HepG2 (cell line): ENCODE data around the gene GMEB2. TPM values are rescaled to one million over a fixed set of nuclear protein-coding genes. Genes with fewer than 3 reads are reported as not detected.

Source experiments
- ATAC-seq: fragments of 200-7000 bp; cut with Tn5 transposase; 3 replicates; pipeline ENCODE4 v1.9.1; 2020; ENCODE audit warnings: mild to moderate bottlenecking, moderate library complexity
- BruUV-seq: library from RNA; stranded (reverse); fragments of 400-500 nt; replicated peaks from 2 replicates; lab custom pipeline; 2021; lab: Mats Ljungman, UMichigan
- CTCF ChIA-PET: fragments of 300-600 bp; formaldehyde crosslinking; extraction: SDS; loops from one replicate; lab custom pipeline; 2021; ENCODE audit warnings: low total read pairs, inconsistent platforms, low intra/inter-chr PET ratio; lab: Yijun Ruan, JAX
- POLR2A ChIA-PET: fragments of 350-600 bp; sonication (Branson Sonifier 250); formaldehyde crosslinking; loops from one replicate; lab custom pipeline; 2020; ENCODE audit warnings: antibody characterized with exemption, inconsistent platforms; lab: Yijun Ruan, JAX
- DNase-seq: peaks from one replicate; pipeline ENCODE4 v3.0.0-alpha.2; 2015; ENCODE audit warnings: low spot score
- FAIRE-seq: peaks from 3 replicates; lab custom pipeline; 2011; peaks lifted over from hg19 to GRCh38; lab: Jason Lieb, UNC
- H2AFZ ChIP-seq: one replicate; pipeline ENCODE4 v1.6.1; 2011; ENCODE audit warnings: low read length, inconsistent platforms
- H3K27ac ChIP-seq: fragments of 300-600 bp; 3 replicates; pipeline ENCODE4 v1.8.0; 2011; ENCODE audit warnings: mixed run types, mild to moderate bottlenecking, mixed read lengths, low read length, inconsistent platforms; ENCODE audit not compliant: insufficient read depth; ENCODE audit errors: extremely low read length
- H3K27me3 ChIP-seq, 2 experiments: fragments of 200-600 bp in 1 of 2; 2 replicates in 1 of 2; 3 replicates in 1 of 2; pipeline versions ENCODE4 v1.6.0 to v1.8.0; 2011; ENCODE audit warnings: low read length in 2 of 2, mild to moderate bottlenecking in 2 of 2, moderate library complexity in 2 of 2, inconsistent platforms in 1 of 2; ENCODE audit not compliant: insufficient read depth in 2 of 2, control insufficient read depth in 1 of 2
- H3K36me3 ChIP-seq, 2 experiments: fragments of 200-600 bp in 1 of 2; replicated peaks in 1 of 2; 2 replicates in 1 of 2; 3 replicates in 1 of 2; pipeline versions ENCODE4 v1.5.1 to v1.8.0; 2011; ENCODE audit warnings: low read length in 2 of 2, inconsistent platforms in 1 of 2; ENCODE audit not compliant: insufficient read depth in 2 of 2, control insufficient read depth in 1 of 2
- H3K4me1 ChIP-seq: 2 replicates; pipeline ENCODE4 v1.5.1; 2012; ENCODE audit warnings: low read length, inconsistent platforms; ENCODE audit not compliant: insufficient read depth
- H3K4me2 ChIP-seq: 2 replicates; pipeline ENCODE4 v1.6.0; 2011; ENCODE audit warnings: low read depth, low read length, inconsistent platforms
- H3K4me3 ChIP-seq, 3 experiments: fragments of 200-600 bp in 1 of 3; sonication (generic), shearing (Covaris generic) in 1 of 3; replicated peaks in 1 of 3; 2 replicates each; pipeline ENCODE4 v1.5.1; 2011 to 2016; ENCODE audit warnings: low read length in 3 of 3, inconsistent platforms in 2 of 3, low read depth in 2 of 3, mild to moderate bottlenecking in 2 of 3, control low read depth in 1 of 3, mixed read lengths in 1 of 3; ENCODE audit not compliant: insufficient read depth in 1 of 3
- H3K79me2 ChIP-seq: one replicate; pipeline ENCODE4 v1.6.1; 2011; ENCODE audit warnings: low read length, inconsistent platforms; ENCODE audit not compliant: insufficient read depth
- H3K9ac ChIP-seq: 2 replicates; pipeline ENCODE4 v1.6.0; 2011; ENCODE audit warnings: mild to moderate bottlenecking, low read depth, low read length, inconsistent platforms; ENCODE audit not compliant: insufficient read depth
- H3K9me3 ChIP-seq: 2 replicates; pipeline ENCODE4 v1.5.1; 2012; ENCODE audit warnings: mild to moderate bottlenecking, low read length
- H4K20me1 ChIP-seq: 2 replicates; pipeline ENCODE4 v1.6.0; 2011; ENCODE audit warnings: inconsistent platforms, mild to moderate bottlenecking, low read length, moderate library complexity; ENCODE audit not compliant: insufficient read depth
- HNRNPLL ChIP-seq: fragments of 200-400 bp; formaldehyde crosslinking; IDR thresholded peaks from 2 replicates; pipeline ENCODE4 v1.6.1; 2017; ENCODE audit warnings: mild to moderate bottlenecking, low read depth, low read length; ENCODE audit not compliant: poor library complexity, severe bottlenecking
- MYC ChIP-seq: sonication (generic); formaldehyde crosslinking; IDR thresholded peaks from 2 replicates; pipeline ENCODE4 v1.9.0; 2021; ENCODE audit warnings: missing genetic modification reagents, borderline replicate concordance
- NCOA2 ChIP-seq: sonication (generic); formaldehyde crosslinking; IDR thresholded peaks from 2 replicates; pipeline ENCODE4 v1.8.0; 2022; ENCODE audit warnings: inconsistent platforms
- PCBP1 ChIP-seq: fragments of 200-400 bp; formaldehyde crosslinking; IDR thresholded peaks from 2 replicates; pipeline ENCODE4 v1.6.1; 2017; ENCODE audit warnings: mild to moderate bottlenecking, low read depth, low read length, borderline replicate concordance
- WGBS: methylation state at CpG from one replicate; pipeline ENCODE4 v1.1.6; 2017; ENCODE audit warnings: low lambda C conversion rate; 5-methylcytosine and 5-hydroxymethylcytosine counted together
- in situ Hi-C: cut with HindIII; loops from 2 replicates; pipeline ENCODE4 v1.10.0; 2017; ENCODE audit warnings: low pct_unique_long_range_greater_than_20kb; ENCODE audit not compliant: extremely low pct_ligation_motif_present
- intact Hi-C: fragments of 100-400 bp; cut with micrococcal nuclease; formaldehyde crosslinking; loops from one replicate; pipeline ENCODE4 v1.10.0; 2022; ENCODE audit not compliant: unreplicated experiment
- polyA plus RNA-seq, 8 experiments: library from polyadenylated mRNA; depleted of rRNA in 3 of 8; stranded (reverse) in 7 of 8; unstranded in 1 of 8; fragments of >200 nt; fragmentation: Illumina TruSeq in 4 of 8; extraction: Trizol in 4 of 8; gene quantifications; 2 replicates each; pipeline versions ENCODE4 v1.2.1 to v1.2.3, GENCODE V29; 2011 to 2016; ENCODE audit warnings: low read depth in 4 of 8, missing spikeins in 1 of 8, mixed read lengths in 1 of 8; ENCODE audit not compliant: insufficient read depth in 1 of 8
- total RNA-seq, 5 experiments: library from RNA; depleted of rRNA; stranded (reverse); fragments of >200 nt; fragmentation: Illumina TruSeq; extraction: Trizol; gene quantifications; 2 replicates each; pipeline ENCODE4 v1.2.3, GENCODE V29; 2016; ENCODE audit warnings: low read depth in 1 of 5
- TF ChIP-seq, protein P1 (sequence below): sonication (generic); formaldehyde crosslinking; IDR thresholded peaks from 2 replicates; pipeline ENCODE4 v1.9.0; 2022; ENCODE audit warnings: missing genetic modification reagents, mild to moderate bottlenecking, borderline replicate concordance

The GMEB2 gene
- total and polyA plus RNA-seq, 2 of the 13 experiments (the other 11 are each of a cell fraction or from before 2014, with no cell fraction given), result 10.6 to 12.4 TPM

DNA sequence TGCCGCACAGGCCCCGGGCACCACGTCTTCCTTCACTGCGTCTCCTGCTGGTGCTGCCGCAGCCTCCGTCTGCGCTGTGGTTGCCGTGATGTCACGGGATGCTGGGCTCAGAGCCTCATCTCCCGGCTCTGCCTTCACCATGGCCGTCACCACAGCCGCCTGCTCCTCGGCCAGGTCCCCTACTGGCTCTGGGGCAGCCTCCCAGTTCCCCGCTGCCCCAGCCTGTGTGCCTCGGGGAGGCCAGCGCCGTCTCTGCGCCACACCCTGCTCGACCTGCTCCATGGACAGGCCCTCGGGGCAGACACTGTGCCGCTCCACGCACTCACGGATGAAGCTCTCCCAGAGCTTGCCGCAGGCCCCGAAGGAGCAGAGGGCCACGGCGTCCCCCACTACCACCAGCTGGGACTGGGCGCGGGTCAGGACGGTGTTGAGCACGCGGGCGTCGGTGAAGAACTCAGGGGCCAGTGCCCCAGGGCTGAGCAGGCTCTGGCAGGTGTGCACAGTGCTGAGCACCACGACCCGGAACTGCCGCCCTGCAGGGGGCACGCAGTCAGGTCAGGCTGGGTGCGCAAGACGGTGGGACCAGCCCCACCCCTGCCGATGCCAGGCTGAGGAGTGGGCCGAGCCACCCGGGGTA is 61.1 kb downstream of the GMEB2 start:
- BruUV-seq, result no TSS peak
- H4K20me1 ChIP-seq, result peaks cover 2% of the 10 kb centered on the region; the same call in 1 of the 2 replicates
- FAIRE-seq, result no peak
- no peak for DNase-seq
- H3K4me2 ChIP-seq, result no peak overlapping the region
- H3K9ac ChIP-seq, result no peak overlapping the region
- in situ Hi-C loops (no loop called here), intact Hi-C loops (no loop called here)
- ChIA-PET POLR2A (interaction anchor here (1.7 kb wide), 1 partner anchor 8 kb away, joined by 7 read pairs; the partner anchor contains the start of gene HELZ2), CTCF (no interaction called here)
- H3K36me3 ChIP-seq, result no peaks in the 10 kb centered on the region
- H3K27ac ChIP-seq, result no peak overlapping the region
- TF ChIP-seq, protein P1, sequence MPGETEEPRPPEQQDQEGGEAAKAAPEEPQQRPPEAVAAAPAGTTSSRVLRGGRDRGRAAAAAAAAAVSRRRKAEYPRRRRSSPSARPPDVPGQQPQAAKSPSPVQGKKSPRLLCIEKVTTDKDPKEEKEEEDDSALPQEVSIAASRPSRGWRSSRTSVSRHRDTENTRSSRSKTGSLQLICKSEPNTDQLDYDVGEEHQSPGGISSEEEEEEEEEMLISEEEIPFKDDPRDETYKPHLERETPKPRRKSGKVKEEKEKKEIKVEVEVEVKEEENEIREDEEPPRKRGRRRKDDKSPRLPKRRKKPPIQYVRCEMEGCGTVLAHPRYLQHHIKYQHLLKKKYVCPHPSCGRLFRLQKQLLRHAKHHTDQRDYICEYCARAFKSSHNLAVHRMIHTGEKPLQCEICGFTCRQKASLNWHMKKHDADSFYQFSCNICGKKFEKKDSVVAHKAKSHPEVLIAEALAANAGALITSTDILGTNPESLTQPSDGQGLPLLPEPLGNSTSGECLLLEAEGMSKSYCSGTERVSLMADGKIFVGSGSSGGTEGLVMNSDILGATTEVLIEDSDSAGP (CRISPR knock-in tag), result peak; percentile 38; the same call in 1 of the 2 replicates
- TF ChIP-seq MYC (CRISPR knock-in tag) (no peak), PCBP1 (0 out of 2 replicates have a peak, but pooled peaks have one; percentile 5), NCOA2 (CRISPR knock-in tag) (no peak), HNRNPLL (peak; percentile 14)
- no peak for ATAC-seq
- 92% methylated on average over 43 of the region's 43 CpGs for WGBS
- H3K9me3 ChIP-seq, result no peaks in the 10 kb centered on the region
- H3K4me1 ChIP-seq, result no peaks in the 10 kb centered on the region
- H3K27me3 ChIP-seq, result no peaks in the 10 kb centered on the region
- no peak overlapping the region for H3K4me3 ChIP-seq
- no peaks in the 10 kb centered on the region for H3K79me2 ChIP-seq
- H2AFZ ChIP-seq, result no peak overlapping the region
